ENCODE results near the gene GDF3. TPM values are rescaled to one million over a fixed set of nuclear protein-coding genes. Genes with fewer than 3 reads are reported as not detected.

GDF3 gene
- total and polyA plus RNA-seq, 2 experiments from 2014 or later = 0.35 TPM; not detected in 1

- Histone ChIP-seq H3K27me3 (no peaks in the 10 kb centered on the region), H3K4me3 (no peak overlapping the region), H3K27ac (no peak overlapping the region), H3K4me1 (ENCODE audit: low read depth) (peaks cover 8% of the 10 kb centered on the region), H3K9me3 (ENCODE audit: low read depth) (no peaks in the 10 kb centered on the region), H3K36me3 (no peaks in the 10 kb centered on the region)
- no peak for TF ChIP-seq CTCF (IDR thresholded peaks at IDR 0.05; ENCODE audit: low read depth, low read length)
- DNase-seq (ENCODE audit: low read depth in 1 of 2, low spot score in 1 of 2) = no peak
These were observed 24.6 kb upstream of the GDF3 start for GRCh38 chr12:7719946-7720730.

- H3K27me3 ChIP-seq = no peaks in the 10 kb centered on the region
- TF ChIP-seq CTCF (IDR thresholded peaks at IDR 0.05; ENCODE audit: low read depth, low read length) = no peak
- no peaks in the 10 kb centered on the region for H3K36me3 ChIP-seq
- H3K4me3 ChIP-seq = no peak overlapping the region
- no peaks in the 10 kb centered on the region for H3K9me3 ChIP-seq (ENCODE audit: low read depth)
- H3K4me1 ChIP-seq (ENCODE audit: low read depth) = peaks cover 8% of the 10 kb centered on the region
- DNase-seq (ENCODE audit: low read depth in 1 of 2, low spot score in 1 of 2) = peak in 1 of 2 donors; percentile 59
- H3K27ac ChIP-seq = no peak overlapping the region
These were observed 20.8 kb upstream of the GDF3 start for GRCh38 chr12:7716381-7716780.

- H3K36me3 ChIP-seq = no peaks in the 10 kb centered on the region
- no peaks in the 10 kb centered on the region for H3K27me3 ChIP-seq
- no peaks in the 10 kb centered on the region for H3K9me3 ChIP-seq (ENCODE audit: low read depth)
- H3K27ac ChIP-seq = no peak overlapping the region
- no peak for TF ChIP-seq CTCF (IDR thresholded peaks at IDR 0.05; ENCODE audit: low read depth, low read length)
- no peak for DNase-seq (ENCODE audit: low read depth in 1 of 2, low spot score in 1 of 2)
- no peak overlapping the region for H3K4me3 ChIP-seq
- peaks cover 10% of the 10 kb centered on the region for H3K4me1 ChIP-seq (ENCODE audit: low read depth)
These were observed 17.4 kb upstream of the GDF3 start for GRCh38 chr12:7712841-7713442.

- Histone ChIP-seq H3K9me3 (ENCODE audit: low read depth) (no peaks in the 10 kb centered on the region), H3K4me3 (no peak within 1 kb of the TSS)
These were observed 15.6 kb upstream of the GDF3 start, which contains the start of gene DPPA3 for GRCh38 chr12:7711133-7711532. Gene DPPA3, plus strand, starts transcription at chr12:7711433. Its CDS starts 138 bp downstream, at chr12:7711571.

More at GRCh38 chr12:7711133-7711532, 15.6 kb upstream of the GDF3 start, which contains the start of gene DPPA3:
- no peak for TF ChIP-seq CTCF (IDR thresholded peaks at IDR 0.05; ENCODE audit: low read depth, low read length)
- no peaks in the 10 kb centered on the region for H3K36me3 ChIP-seq
- H3K4me1 ChIP-seq (ENCODE audit: low read depth) = peaks cover 4% of the 10 kb centered on the region
- DNase-seq (ENCODE audit: low read depth in 1 of 2, low spot score in 1 of 2) = no peak
- peak within 1 kb of the TSS; percentile 68 for H3K27ac ChIP-seq
- no peaks in the 10 kb centered on the region for H3K27me3 ChIP-seq

Measured in cardiac muscle cell (in vitro differentiated cells and primary cell).